ENCODE results near the gene BTBD18.

BTBD18 gene

GRCh38 chr11:57786436-57786835, 34.8 kb upstream of the BTBD18 start:
- no peak for DNase-seq (ENCODE audit: low read depth in 1 of 2, low spot score in 1 of 2)
- H3K4me3 ChIP-seq (replicated peaks; ENCODE audit: insufficient read depth, low read length) = no peak overlapping the region
- H3K27me3 ChIP-seq (ENCODE audit: insufficient read depth, poor library complexity, severe bottlenecking) = no peaks in the 10 kb centered on the region
- TF ChIP-seq POLR2AphosphoS5 (IDR thresholded peaks at IDR 0.05; ENCODE audit: low read depth) = no peak
- no peak for TF ChIP-seq SPI1 (IDR thresholded peaks at IDR 0.05; ENCODE audit: borderline replicate concordance, low read depth)
- no peak for TF ChIP-seq GABPA (IDR thresholded peaks at IDR 0.05; ENCODE audit: low read depth)
- TF ChIP-seq REST (IDR thresholded peaks at IDR 0.05; ENCODE audit: insufficient replicate concordance, low read depth) = no peak
- no peak for TF ChIP-seq CTCF (IDR thresholded peaks at IDR 0.05; ENCODE audit: insufficient read depth, low read length)
- H3K27ac ChIP-seq (replicated peaks) = no peak overlapping the region

GRCh38 chr11:57785072-57785471, 33.5 kb upstream of the BTBD18 start:
- no peak for DNase-seq (ENCODE audit: low read depth in 1 of 2, low spot score in 1 of 2)
- no peak overlapping the region for H3K27ac ChIP-seq (replicated peaks)
- no peak for TF ChIP-seq REST (IDR thresholded peaks at IDR 0.05; ENCODE audit: insufficient replicate concordance, low read depth)
- no peak for TF ChIP-seq SPI1 (IDR thresholded peaks at IDR 0.05; ENCODE audit: borderline replicate concordance, low read depth)
- no peak for TF ChIP-seq CTCF (IDR thresholded peaks at IDR 0.05; ENCODE audit: insufficient read depth, low read length)
- TF ChIP-seq POLR2AphosphoS5 (IDR thresholded peaks at IDR 0.05; ENCODE audit: low read depth) = no peak
- no peak for TF ChIP-seq GABPA (IDR thresholded peaks at IDR 0.05; ENCODE audit: low read depth)
- H3K27me3 ChIP-seq (ENCODE audit: insufficient read depth, poor library complexity, severe bottlenecking) = no peaks in the 10 kb centered on the region
- H3K4me3 ChIP-seq (replicated peaks; ENCODE audit: insufficient read depth, low read length) = no peak overlapping the region

GRCh38 chr11:57781529-57781943, 29.9 kb upstream of the BTBD18 start:
- TF ChIP-seq CTCF (IDR thresholded peaks at IDR 0.05; ENCODE audit: insufficient read depth, low read length) = no peak
- no peak overlapping the region for H3K27ac ChIP-seq (replicated peaks)
- no peak for DNase-seq (ENCODE audit: low read depth in 1 of 2, low spot score in 1 of 2)

GRCh38 chr11:57779276-57779675, 27.7 kb upstream of the BTBD18 start:
- DNase-seq (ENCODE audit: low read depth in 1 of 2, low spot score in 1 of 2) = no peak
- TF ChIP-seq REST (IDR thresholded peaks at IDR 0.05; ENCODE audit: insufficient replicate concordance, low read depth) (no peak), CTCF (IDR thresholded peaks at IDR 0.05; ENCODE audit: insufficient read depth, low read length) (no peak), SPI1 (IDR thresholded peaks at IDR 0.05; ENCODE audit: borderline replicate concordance, low read depth) (no peak), POLR2AphosphoS5 (IDR thresholded peaks at IDR 0.05; ENCODE audit: low read depth) (no peak), GABPA (IDR thresholded peaks at IDR 0.05; ENCODE audit: low read depth) (no peak)
- Histone ChIP-seq H3K27me3 (ENCODE audit: insufficient read depth, poor library complexity, severe bottlenecking) (no peaks in the 10 kb centered on the region), H3K27ac (replicated peaks) (no peak overlapping the region), H3K4me3 (replicated peaks; ENCODE audit: insufficient read depth, low read length) (no peak overlapping the region)

More at GRCh38 chr11:57781529-57781943, 29.9 kb upstream of the BTBD18 start:
- Histone ChIP-seq H3K27me3 (ENCODE audit: insufficient read depth, poor library complexity, severe bottlenecking) (no peaks in the 10 kb centered on the region), H3K4me3 (replicated peaks; ENCODE audit: insufficient read depth, low read length) (no peak overlapping the region)

Data from HL-60 (cell line).